Transverse colon (tissue), 3 donors: ENCODE data around the gene ITGB2.

Experiments
- CTCF ChIP-seq, 5 experiments: fragments of 200-600 bp in 3 of 5; fragments of 450-650 bp in 2 of 5; sonication (generic) in 3 of 5; IDR thresholded peaks; 1 replicate in 2 of 5; 2 replicates in 3 of 5; pipeline ENCODE4 v1.5.1; 2016 to 2017; ENCODE audit warnings: antibody characterized with exemption in 5 of 5, inconsistent platforms in 3 of 5, mild to moderate bottlenecking in 2 of 5, moderate library complexity in 1 of 5
- EP300 ChIP-seq: sonication (generic); formaldehyde crosslinking; IDR thresholded peaks from one replicate; pipeline ENCODE4 v1.6.1; 2017; ENCODE audit warnings: antibody characterized with exemption, low read depth
- POLR2A ChIP-seq: fragments of 450-650 bp; IDR thresholded peaks from one replicate; pipeline ENCODE4 v1.6.1; 2016; ENCODE audit warnings: antibody characterized with exemption, mild to moderate bottlenecking, moderate library complexity

DNA sequence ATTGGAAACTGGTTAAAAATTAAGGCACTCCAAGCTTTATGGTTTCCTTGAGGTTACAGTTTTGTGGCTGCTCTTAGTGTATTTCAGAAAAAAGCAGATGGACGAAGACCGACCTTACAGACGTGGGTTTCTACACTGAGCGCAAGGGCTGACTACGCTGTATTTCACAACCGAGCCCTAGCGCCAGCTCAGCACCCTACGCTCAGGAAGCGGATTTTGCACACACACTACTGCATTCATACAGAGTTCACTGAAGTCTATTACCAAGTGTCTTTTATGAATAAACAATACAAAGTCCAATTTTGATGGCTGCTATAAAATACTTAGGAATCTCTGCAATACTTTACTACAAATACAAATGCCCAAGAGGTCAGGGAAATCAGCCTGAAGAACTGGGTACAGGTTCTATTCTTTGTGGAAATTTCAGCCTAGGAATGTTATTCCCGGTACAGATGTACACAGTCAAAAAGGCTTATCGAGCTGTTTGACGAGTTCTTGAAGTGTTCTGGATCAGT is 71.0 kb downstream of the ITGB2 start:
- TF ChIP-seq POLR2A: no peak
- no peak for TF ChIP-seq CTCF (IDR thresholded peaks at IDR 0.05)
- TF ChIP-seq EP300: no peak
